GM18873 (cell line): ENCODE data around the gene ALDH1B1.

Experiments
- ATAC-seq: cut with Tn5 transposase; IDR thresholded peaks from one replicate; pipeline ENCODE4 v1.9.1; 2021; ENCODE audit warnings: mild to moderate bottlenecking, moderate library complexity, moderate number of reproducible peaks; ENCODE audit not compliant: unreplicated experiment, low FRiP score

The ALDH1B1 gene

DNA sequence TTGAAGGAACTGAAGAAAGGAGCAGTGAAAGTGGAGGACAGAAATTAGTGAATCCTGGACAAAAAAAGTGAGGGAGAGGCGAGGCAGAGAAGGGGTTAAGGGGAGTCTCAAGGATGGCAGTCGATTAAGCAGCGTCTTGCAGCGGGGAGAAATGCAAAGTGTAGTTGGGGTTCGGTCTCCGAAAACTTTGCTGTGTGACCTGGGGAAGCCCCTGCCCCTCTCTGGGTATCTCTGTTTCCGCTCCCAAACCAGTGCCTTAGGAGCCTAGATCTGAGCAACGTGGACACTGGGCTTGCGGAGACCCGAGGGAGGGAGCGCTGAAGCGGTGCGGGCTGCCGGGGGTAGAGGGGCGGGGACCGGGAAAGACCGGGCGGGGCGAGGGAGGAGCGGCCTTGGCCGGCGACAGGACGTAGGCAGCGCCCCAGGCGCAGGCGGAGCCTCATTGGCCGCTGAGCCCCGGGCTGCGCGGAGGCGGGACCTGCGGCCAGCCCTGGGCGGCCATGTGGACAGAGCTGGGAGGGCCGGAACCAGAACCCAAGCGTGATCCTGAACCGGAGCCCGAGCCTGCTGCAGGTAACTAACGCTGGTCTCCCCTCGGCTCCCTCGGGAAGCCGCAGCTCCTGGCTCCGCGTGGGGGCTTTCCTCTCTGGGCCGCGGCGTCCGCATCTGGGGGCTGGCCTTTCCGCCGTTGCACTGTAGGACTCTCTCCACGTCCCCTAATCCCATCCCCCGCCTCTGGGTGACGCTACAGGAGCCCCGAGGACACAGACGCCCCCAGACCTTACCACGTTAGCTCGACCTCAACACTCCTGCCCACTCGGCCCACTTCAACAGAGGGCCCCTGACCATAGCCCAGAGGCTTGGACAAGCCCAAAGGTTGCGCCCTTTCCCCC lies at the start of gene ALDH1B1:
TSS of gene ALDH1B1 (plus strand) at position 468 of the 893 bp plus-strand sequence. CDS start 3,047 bp downstream, outside the sequence.
- peak; percentile 90 for ATAC-seq

GRCh38 chr9:38343037-38343436 lies 49.5 kb upstream of the ALDH1B1 start:
- ATAC-seq = no peak

DNA sequence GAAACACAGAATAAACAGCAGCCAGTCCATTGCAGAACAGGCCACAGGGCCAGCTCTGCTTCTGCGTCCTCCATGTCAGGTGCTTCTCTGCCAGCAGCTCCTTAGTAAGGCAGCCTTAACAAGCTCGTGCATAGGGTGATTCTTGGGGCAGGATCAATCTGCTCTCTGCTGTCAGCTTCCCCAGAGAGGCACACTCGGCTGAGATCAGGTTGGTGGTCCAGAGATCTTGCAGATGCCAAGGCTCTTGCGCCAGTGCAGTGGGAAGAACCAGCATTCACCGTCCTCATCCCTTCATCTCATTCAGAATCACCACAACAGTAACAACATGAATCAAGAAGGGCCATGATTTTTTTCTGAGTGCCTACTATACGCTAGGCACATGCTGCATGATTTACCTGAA lies 49.0 kb upstream of the ALDH1B1 start:
- ATAC-seq = no peak

GRCh38 chr9:38344566-38345324 lies 47.8 kb upstream of the ALDH1B1 start:
- ATAC-seq = no peak

- ATAC-seq = no peak
Observed at GRCh38 chr9:38345851-38346755, 46.4 kb upstream of the ALDH1B1 start.

DNA sequence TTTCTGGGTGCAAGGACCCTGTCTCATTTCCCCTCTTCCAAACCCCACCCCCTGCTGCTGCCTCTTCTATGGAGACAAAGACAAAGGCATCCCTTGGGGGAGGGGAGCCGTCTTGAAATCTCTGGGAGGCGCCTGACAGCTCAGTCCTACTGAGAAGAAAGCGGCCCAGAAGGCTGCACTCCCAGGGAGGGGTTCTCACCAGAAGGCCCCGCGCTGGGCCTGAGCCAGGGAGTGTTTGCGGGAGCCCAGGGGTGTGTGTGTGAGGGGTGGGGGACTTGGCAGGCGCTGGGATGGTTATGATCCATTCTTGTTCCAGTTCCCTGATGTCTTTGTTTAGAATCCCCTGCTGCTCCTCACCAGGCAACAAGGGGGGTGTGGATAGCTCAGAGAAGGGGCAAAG lies 45.7 kb upstream of the ALDH1B1 start:
- no peak for ATAC-seq

DNA sequence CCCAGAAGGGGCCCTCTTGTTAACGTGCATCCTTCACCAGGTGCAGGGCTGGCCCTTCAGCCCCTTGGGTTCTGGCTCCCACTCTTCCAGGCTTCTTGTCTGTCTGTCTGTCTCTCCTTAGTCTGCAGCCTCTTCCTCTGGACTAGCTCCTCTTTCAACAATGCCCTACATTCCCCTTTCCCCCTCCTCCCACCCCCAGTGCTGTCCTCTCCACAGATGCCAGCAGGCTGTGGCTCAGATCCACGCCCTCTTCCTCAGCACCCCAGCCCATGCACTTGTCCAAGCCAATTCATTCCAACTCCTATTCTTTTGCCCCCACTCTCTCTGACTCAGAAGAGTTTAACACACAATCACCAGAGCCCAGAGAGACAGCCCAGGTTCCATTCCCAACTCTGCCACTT lies 45.2 kb upstream of the ALDH1B1 start:
- ATAC-seq = no peak

DNA sequence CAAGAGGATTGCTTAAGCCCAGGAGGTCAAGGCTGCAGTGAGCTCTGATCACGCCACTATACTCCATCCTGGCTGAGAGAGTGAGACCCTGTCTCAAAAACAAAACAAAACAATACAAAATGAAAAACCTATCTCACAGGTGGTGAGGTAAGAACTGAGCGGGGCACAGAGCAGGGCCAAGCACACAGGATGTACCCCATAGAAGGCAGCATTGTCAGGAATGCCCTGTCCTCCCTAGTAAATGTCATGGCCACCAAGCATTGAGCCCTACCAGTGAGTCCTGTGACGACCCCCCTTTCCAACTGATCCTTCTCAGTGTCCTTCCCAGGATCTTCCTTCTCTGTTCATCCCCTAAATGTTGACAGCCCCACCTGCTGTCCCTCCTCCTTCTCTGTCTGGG lies 44.6 kb upstream of the ALDH1B1 start:
- ATAC-seq = no peak

DNA sequence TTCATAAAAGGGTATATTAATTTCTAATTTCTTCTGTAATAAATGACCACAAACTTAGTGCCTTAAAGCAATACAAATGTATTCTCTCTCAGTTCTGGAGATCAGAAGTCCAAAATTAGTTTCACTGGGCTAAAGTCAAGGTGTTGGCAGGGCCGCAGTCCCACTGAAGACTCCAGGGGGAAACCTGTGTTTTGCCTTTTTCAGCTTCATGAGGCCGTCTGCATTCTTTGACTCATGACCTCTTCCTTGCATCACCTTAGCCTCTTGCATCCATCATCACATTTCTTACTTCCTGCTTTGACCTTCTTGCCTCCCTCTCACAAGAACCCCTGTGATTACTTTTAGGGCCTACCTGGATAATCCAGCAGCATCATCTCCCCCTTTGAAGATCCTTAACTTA lies 42.0 kb upstream of the ALDH1B1 start:
- ATAC-seq = no peak

DNA sequence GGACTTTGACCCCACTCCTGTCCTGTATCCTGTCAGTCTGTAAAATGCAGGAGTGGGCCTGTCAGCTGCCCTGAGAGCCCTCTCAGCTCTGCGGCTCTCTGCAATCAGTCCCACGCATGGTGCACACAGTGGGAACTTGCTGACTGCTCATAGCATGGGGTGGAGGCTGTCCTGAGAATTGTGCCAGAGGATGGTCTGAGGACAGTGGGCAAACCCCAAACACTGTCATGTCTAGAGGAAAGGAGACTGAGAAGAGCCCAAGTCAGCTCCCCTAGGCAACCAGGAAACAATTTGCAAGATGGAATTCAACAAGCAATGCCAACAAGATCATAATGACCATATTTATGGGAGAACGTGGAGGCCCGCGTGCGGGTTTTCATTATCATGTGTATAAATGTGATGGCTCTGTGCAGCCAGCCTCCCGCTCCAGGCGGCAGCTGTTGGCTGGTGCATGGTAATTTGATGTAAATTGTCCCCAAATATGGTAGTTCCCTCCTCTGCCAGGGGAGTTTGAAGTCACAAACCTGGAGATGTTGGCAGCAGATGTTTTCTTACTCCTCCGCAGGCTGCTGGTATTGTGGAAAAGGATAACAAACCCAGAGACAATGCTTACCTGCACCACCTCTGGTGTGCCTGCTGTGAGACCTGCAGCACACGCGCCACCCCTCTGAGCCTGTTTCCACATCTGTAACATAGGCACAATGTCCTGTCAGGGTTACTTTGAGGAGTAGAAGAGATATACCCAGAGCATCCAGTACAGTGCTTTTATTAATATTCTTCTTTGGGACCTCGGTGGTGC lies 39.8 kb upstream of the ALDH1B1 start:
- ATAC-seq = no peak

DNA sequence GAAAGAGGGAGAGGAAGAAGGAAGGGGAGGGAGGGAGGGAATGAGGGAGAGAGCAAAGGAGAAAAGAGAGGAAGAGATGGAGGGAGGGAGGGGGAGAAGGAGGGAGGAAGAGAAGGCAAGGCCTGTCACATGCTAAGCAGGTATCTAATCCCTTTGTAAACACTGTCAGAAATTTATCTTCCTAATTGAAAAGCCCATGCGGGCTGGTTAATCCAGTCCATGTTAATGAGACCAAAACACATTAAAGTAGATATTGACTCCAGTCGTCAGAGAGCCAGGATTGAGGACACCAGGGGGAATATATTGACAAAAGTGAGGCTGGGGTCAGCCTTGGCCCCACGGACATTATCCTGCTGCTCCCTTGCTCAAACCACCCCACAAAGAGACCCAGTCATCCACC lies 37.4 kb upstream of the ALDH1B1 start:
- no peak for ATAC-seq

GRCh38 chr9:38355517-38356120 lies 36.9 kb upstream of the ALDH1B1 start:
- no peak for ATAC-seq

DNA sequence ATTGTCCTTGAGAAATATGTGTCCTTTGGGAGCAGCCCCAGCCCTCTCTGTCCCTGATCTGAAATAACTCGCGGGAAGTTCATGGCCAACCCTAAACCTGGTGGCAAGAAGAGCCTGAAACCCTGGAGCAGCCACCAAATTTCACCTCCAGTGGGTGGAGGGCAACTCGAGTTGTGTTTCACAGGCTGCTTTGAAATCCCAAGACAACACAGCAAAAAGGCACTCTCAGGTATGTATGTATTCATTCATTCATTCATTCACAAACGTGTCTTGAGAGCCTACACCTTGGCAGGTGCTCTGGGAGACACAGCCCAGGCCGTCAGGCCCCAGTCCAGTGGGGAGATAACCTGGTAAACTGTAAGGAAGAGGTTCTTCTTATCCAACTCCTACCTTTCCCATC lies 35.7 kb upstream of the ALDH1B1 start:
- ATAC-seq = no peak

GRCh38 chr9:38357350-38358114 lies 35.0 kb upstream of the ALDH1B1 start:
- no peak for ATAC-seq

- ATAC-seq = no peak
Observed at GRCh38 chr9:38358390-38359296, 33.9 kb upstream of the ALDH1B1 start.

- ATAC-seq = no peak
Observed at GRCh38 chr9:38359297-38359653, 33.2 kb upstream of the ALDH1B1 start.

DNA sequence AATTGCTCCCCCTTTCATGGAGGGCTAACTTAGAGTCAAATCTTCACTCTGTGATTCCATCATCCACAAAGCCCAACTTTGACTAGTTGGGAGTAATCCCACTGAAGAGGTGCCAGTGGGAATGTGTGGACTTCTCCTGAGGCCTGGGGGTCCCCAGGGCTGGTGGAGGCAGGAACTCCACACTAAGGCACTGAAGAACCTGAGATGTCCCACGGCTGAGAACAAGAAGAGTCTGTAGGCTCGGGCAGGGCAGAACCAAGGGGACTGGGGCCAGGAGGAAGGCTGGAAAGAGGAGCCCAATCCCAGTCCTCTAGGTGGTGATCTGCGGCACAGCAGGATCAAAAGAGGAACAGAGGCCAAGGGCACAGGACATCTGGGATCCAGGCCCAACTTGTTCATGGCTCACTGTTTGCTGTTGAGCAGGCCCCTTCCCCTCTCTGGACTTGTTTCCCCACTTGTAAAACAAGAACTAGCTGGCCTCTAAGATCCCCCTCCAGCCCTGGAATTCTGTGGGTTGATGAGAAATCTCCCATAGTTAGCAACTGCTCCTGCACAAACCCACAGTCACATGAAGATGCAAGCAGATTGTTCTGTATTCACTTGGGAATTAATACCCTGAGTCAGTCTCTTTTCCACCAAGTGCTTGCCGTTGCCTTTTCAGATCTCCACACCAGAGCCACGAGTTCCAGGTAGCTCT lies 32.7 kb upstream of the ALDH1B1 start:
- no peak for ATAC-seq
